SK-N-SH (cell line): ENCODE measurements around the gene PKN2. TPM values are rescaled to one million over a fixed set of nuclear protein-coding genes. Genes with fewer than 3 reads are reported as not detected.

Source experiments
- CTCF ChIA-PET: fragments of 300-600, 350-600 bp; formaldehyde crosslinking; extraction: SDS; loops from one replicate; lab custom pipeline; 2021; lab: Yijun Ruan, JAX
- POLR2A ChIA-PET: fragments of 350-600 bp; sonication (Branson Sonifier 250); formaldehyde crosslinking; extraction: SDS; loops from one replicate; lab custom pipeline; 2020; ENCODE audit warnings: antibody characterized with exemption, inconsistent platforms; lab: Yijun Ruan, JAX
- DNase-seq: peaks from one replicate; pipeline ENCODE4 v3.0.0; 2012
- H2AFZ ChIP-seq: fragments of 200-600 bp; sonication (generic); 2 replicates; pipeline ENCODE4 v1.8.1; 2016; ENCODE audit warnings: antibody characterized with exemption, mild to moderate bottlenecking, low read depth
- H3F3A ChIP-seq: fragments of 200-600 bp; sonication (generic); replicated peaks from 2 replicates; pipeline ENCODE3; 2016; ENCODE audit warnings: antibody characterized with exemption, mild to moderate bottlenecking; ENCODE audit not compliant: insufficient read depth
- H3K27ac ChIP-seq, 2 experiments: fragments of 200-500 bp in 1 of 2; fragments of 200-600 bp in 1 of 2; sonication (Bioruptor generic) in 1 of 2; sonication (generic), shearing (Covaris generic) in 1 of 2; 2 replicates each; pipeline versions ENCODE4 v1.5.1 to v1.6.1; 2014 to 2016; ENCODE audit warnings: low read depth in 2 of 2, inconsistent platforms in 1 of 2, low read length in 1 of 2, mild to moderate bottlenecking in 1 of 2, mixed read lengths in 1 of 2
- H3K27me3 ChIP-seq: fragments of 200-600 bp; sonication (generic), shearing (Covaris generic); 2 replicates; pipeline ENCODE4 v1.6.1; 2016; ENCODE audit warnings: mixed run types; ENCODE audit not compliant: insufficient read depth
- H3K36me3 ChIP-seq, 2 experiments: fragments of 200-500 bp in 1 of 2; fragments of 200-600 bp in 1 of 2; sonication (Bioruptor generic) in 1 of 2; sonication (generic) in 1 of 2; replicated peaks in 1 of 2; 2 replicates each; pipeline versions ENCODE3 to v1.5.1; 2014 to 2016; ENCODE audit warnings: low read length in 1 of 2, mild to moderate bottlenecking in 1 of 2; ENCODE audit not compliant: insufficient read depth in 2 of 2, control insufficient read depth in 1 of 2
- H3K4me1 ChIP-seq, 2 experiments: fragments of 200-500 bp in 1 of 2; fragments of 200-600 bp in 1 of 2; sonication (Bioruptor generic) in 1 of 2; sonication (generic), shearing (Covaris generic) in 1 of 2; 2 replicates each; pipeline versions ENCODE4 v1.5.1 to v1.6.1; 2014 to 2016; ENCODE audit warnings: low read depth in 1 of 2, low read length in 1 of 2, mixed run types in 1 of 2; ENCODE audit not compliant: insufficient read depth in 2 of 2, control insufficient read depth in 1 of 2
- H3K4me2 ChIP-seq: fragments of 200-600 bp; sonication (generic), shearing (Covaris generic); 2 replicates; pipeline ENCODE4 v1.6.1; 2017; ENCODE audit warnings: mixed run types
- H3K4me3 ChIP-seq, 2 experiments: fragments of 200-500 bp in 1 of 2; fragments of 200-600 bp in 1 of 2; sonication (Bioruptor generic) in 1 of 2; sonication (generic), shearing (Covaris generic) in 1 of 2; 2 replicates each; pipeline versions ENCODE4 v1.5.1 to v1.8.1; 2014 to 2016; ENCODE audit warnings: low read depth in 2 of 2, inconsistent platforms in 1 of 2, low read length in 1 of 2, mild to moderate bottlenecking in 1 of 2, mixed read lengths in 1 of 2, moderate library complexity in 1 of 2
- H3K79me2 ChIP-seq: fragments of 200-600 bp; sonication (generic); 2 replicates; pipeline ENCODE4 v1.8.1; 2017; ENCODE audit warnings: mild to moderate bottlenecking; ENCODE audit not compliant: insufficient read depth
- H3K9ac ChIP-seq: fragments of 200-600 bp; sonication (generic); 2 replicates; pipeline ENCODE4 v1.6.1; 2017; ENCODE audit warnings: mixed run types
- H3K9me2 ChIP-seq: fragments of 200-600 bp; sonication (generic); 2 replicates; pipeline ENCODE4 v1.6.1; 2017; ENCODE audit warnings: mixed run types
- H3K9me3 ChIP-seq: fragments of 200-600 bp; sonication (generic); 2 replicates; pipeline ENCODE4 v1.6.1; 2017; ENCODE audit warnings: mixed run types, mild to moderate bottlenecking, moderate library complexity
- H4K20me1 ChIP-seq: fragments of 200-600 bp; sonication (generic); 2 replicates; pipeline ENCODE4 v1.6.1; 2017; ENCODE audit warnings: mild to moderate bottlenecking, mixed run types; ENCODE audit not compliant: insufficient read depth
- CTCF ChIP-seq: fragments of 200-600 bp; sonication (generic); IDR thresholded peaks from 2 replicates; pipeline ENCODE4 v1.6.1; 2017; ENCODE audit warnings: antibody characterized with exemption, mild to moderate bottlenecking, moderate library complexity
- EP300 ChIP-seq, 2 experiments: IDR thresholded peaks; 2 replicates each; pipeline versions ENCODE4 v1.4.0 to v1.6.1; 2012; ENCODE audit warnings: borderline replicate concordance in 1 of 2, low read depth in 1 of 2, low read length in 1 of 2
- GATA2 ChIP-seq: sonication (generic); formaldehyde crosslinking; IDR thresholded peaks from 2 replicates; pipeline ENCODE4 v1.5.0; 2020; ENCODE audit warnings: mild to moderate bottlenecking, missing genetic modification reagents
- JUND ChIP-seq: IDR thresholded peaks from 2 replicates; pipeline ENCODE4 v1.4.0; 2012
- MAX ChIP-seq: IDR thresholded peaks from 2 replicates; pipeline ENCODE4 v1.4.0; 2012; ENCODE audit warnings: low read depth
- MXI1 ChIP-seq: IDR thresholded peaks from 2 replicates; pipeline ENCODE4 v1.6.1; 2012; ENCODE audit warnings: mild to moderate bottlenecking, low read depth, low read length, improper control_type of control experiment
- PBX3 ChIP-seq: IDR thresholded peaks from 2 replicates; pipeline ENCODE4; 2012
- REST ChIP-seq: IDR thresholded peaks from 2 replicates; pipeline ENCODE4 v1.6.1; 2012; ENCODE audit warnings: mild to moderate bottlenecking, low read depth, low read length, moderate library complexity
- SIN3A ChIP-seq: IDR thresholded peaks from 2 replicates; pipeline ENCODE4 v1.6.1; 2012; ENCODE audit warnings: low read depth, mild to moderate bottlenecking, low read length, moderate library complexity, borderline replicate concordance
- TEAD4 ChIP-seq: IDR thresholded peaks from 2 replicates; pipeline ENCODE4 v1.4.0; 2012; ENCODE audit warnings: mild to moderate bottlenecking, borderline replicate concordance; ENCODE audit not compliant: insufficient read depth
- USF2 ChIP-seq: fragments of 150-350 bp; IDR thresholded peaks from 2 replicates; pipeline ENCODE4 v1.6.1; 2017; ENCODE audit warnings: antibody characterized with exemption, low read length, low read depth, borderline replicate concordance
- ZBTB33 ChIP-seq: IDR thresholded peaks from 2 replicates; pipeline ENCODE4 v1.4.0; 2012; ENCODE audit warnings: low read depth, borderline replicate concordance
- WGBS: methylation state at CpG from one replicate; pipeline ENCODE4 v1.1.6; 2017; ENCODE audit warnings: low lambda C conversion rate; 5-methylcytosine and 5-hydroxymethylcytosine counted together
- polyA plus RNA-seq, 3 experiments: library from polyadenylated mRNA; depleted of rRNA; stranded (reverse); fragments of >200 nt; gene quantifications; 2 replicates each; pipeline ENCODE4 v1.2.3, GENCODE V29; 2012

PKN2 gene
- polyA plus RNA-seq, 1 of the 3 experiments (the other 2 are of a cell fraction), result 6.8 TPM

GRCh38 chr1:88851303-88852063, 167.4 kb downstream of the PKN2 start:
- peaks cover 22 to 37% of the 10 kb centered on the region in 2 experiments for H3K36me3 ChIP-seq
- no peak overlapping the region for H2AFZ ChIP-seq
- no peaks in the 10 kb centered on the region for H3K79me2 ChIP-seq
- H3K9ac ChIP-seq, result no peak overlapping the region
- H3K9me2 ChIP-seq, result no peaks in the 10 kb centered on the region
- H3K4me1 ChIP-seq, result no peaks in the 10 kb centered on the region
- ChIA-PET POLR2A (no interaction called here), CTCF (interaction anchor here (1.1 kb wide), 1 partner anchor 25 kb away, joined by 3 read pairs; no protein-coding TSS in a partner anchor)
- no peaks in the 10 kb centered on the region for H3F3A ChIP-seq
- H3K27ac ChIP-seq, result no peak overlapping the region
- no peak overlapping the region for H3K4me2 ChIP-seq
- no peaks in the 10 kb centered on the region for H3K9me3 ChIP-seq
- no peaks in the 10 kb centered on the region for H4K20me1 ChIP-seq
- no peak for DNase-seq
- H3K27me3 ChIP-seq, result no peaks in the 10 kb centered on the region
- no peak overlapping the region for H3K4me3 ChIP-seq
- 96% methylated on average over 6 of the region's 6 CpGs for WGBS
- no peak for TF ChIP-seq TEAD4
- TF ChIP-seq ZBTB33, result no peak
- no peak for TF ChIP-seq EP300 (IDR thresholded peaks at IDR 0.05; ENCODE audit: borderline replicate concordance in 1 of 2, low read depth in 1 of 2, low read length in 1 of 2)
- TF ChIP-seq GATA2, result no peak
- TF ChIP-seq JUND, result no peak
- no peak for TF ChIP-seq CTCF
- TF ChIP-seq REST, result no peak
- TF ChIP-seq USF2, result no peak
- TF ChIP-seq MXI1, result no peak
- no peak for TF ChIP-seq SIN3A
- TF ChIP-seq MAX, result no peak
- TF ChIP-seq PBX3, result no peak
